ENCODE measurements around the gene APOBEC3A. TPM values are rescaled to one million over a fixed set of nuclear protein-coding genes. Genes with fewer than 3 reads are reported as not detected.

Gene APOBEC3A
- total and polyA plus RNA-seq, 2 donors (not counting 1 experiment from before 2014, with no cell fraction given) = 2.8 TPM; not detected in 1

DNA sequence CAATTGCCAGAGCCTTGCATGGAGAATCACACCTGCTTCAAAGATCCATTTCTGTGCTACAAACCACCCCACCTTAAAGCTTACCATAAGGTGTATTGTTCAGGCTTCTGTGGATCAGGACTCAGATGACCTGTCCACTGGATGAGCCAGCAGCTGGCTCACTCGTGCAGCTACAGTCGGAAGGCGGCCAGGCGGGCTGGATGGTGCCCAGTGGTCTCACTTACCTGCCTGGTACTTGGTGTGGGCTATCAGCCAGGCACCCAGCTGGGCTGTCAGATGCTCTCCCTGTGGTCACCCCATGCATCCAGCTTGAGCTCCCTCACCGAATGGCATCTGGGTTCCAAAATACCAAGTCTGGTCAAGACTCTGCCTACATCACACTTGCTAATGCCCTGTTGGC, 13.8 kb downstream of the APOBEC3A start:
- peaks cover 21% of the 10 kb centered on the region for H3K4me1 Mint-ChIP-seq
- POLR2A ChIA-PET = no interaction called here
- Histone ChIP-seq H3K27ac (ENCODE audit: low read length in 2 of 2) (no peak overlapping the region), H3K4me2 (replicated peaks; ENCODE audit: low read depth, low read length, poor library complexity, severe bottlenecking) (no peak overlapping the region), H3K4me3 (ENCODE audit: control extremely low read depth in 1 of 5, extremely low read depth in 1 of 5, insufficient read depth in 1 of 5, low read depth in 2 of 5, low read length in 4 of 5) (no peak overlapping the region), H3K36me3 (replicated peaks in 1 of 2; ENCODE audit: control extremely low read depth in 1 of 2, control insufficient read depth in 1 of 2, extremely low read depth in 1 of 2, insufficient read depth in 2 of 2, low read length in 1 of 2) (no peaks in the 10 kb centered on the region), H2AFZ (ENCODE audit: insufficient read depth, low read depth, low read length, poor library complexity, severe bottlenecking) (no peak overlapping the region), H3K27me3 (replicated peaks in 1 of 4; ENCODE audit: control extremely low read depth in 1 of 4, control insufficient read depth in 3 of 4, insufficient read depth in 4 of 4, low read length in 3 of 4) (peaks cover 0 to 23% (median 0%) of the 10 kb centered on the region in 4 experiments), H3K9ac (ENCODE audit: low read length) (no peak overlapping the region), H3K9me3 (ENCODE audit: control extremely low read depth in 1 of 3, control insufficient read depth in 2 of 3, insufficient read depth in 1 of 3, low read length in 2 of 3) (no peaks in the 10 kb centered on the region), H4K20me1 (ENCODE audit: control insufficient read depth, insufficient read depth, low read length, poor library complexity, severe bottlenecking) (no peaks in the 10 kb centered on the region), H3K79me2 (ENCODE audit: control insufficient read depth, insufficient read depth, low read length) (no peaks in the 10 kb centered on the region), H3K4me1 (ENCODE audit: control insufficient read depth in 2 of 2, insufficient read depth in 2 of 2, low read length in 2 of 2) (peaks cover 10 to 27% of the 10 kb centered on the region in 2 donors)
- no peaks in the 10 kb centered on the region for H3K9me3 Mint-ChIP-seq (ENCODE audit: insufficient read depth)
- CTCF ChIA-PET = interaction anchor here (1.4 to 11.1 kb wide), 2 partner anchors 11 to 34 kb away, joined by 4 to 133 read pairs; partner anchors contain the start of gene APOBEC3B
- H3K4me3 Mint-ChIP-seq = no peak overlapping the region
- H3K27ac Mint-ChIP-seq = no peak overlapping the region
- WGBS (ENCODE audit: insufficient coverage) = 95% methylated on average over 5 of the region's 5 CpGs
- H3K27me3 Mint-ChIP-seq = peaks cover 21% of the 10 kb centered on the region
- ATAC-seq (ENCODE audit: low read depth) (no peak), DNase-seq (no peak)
- intact Hi-C loops (cut with micrococcal nuclease) = no loop called here
- TF ChIP-seq CTCF (IDR thresholded peaks at IDR 0.05) (no peak), EZH2 (IDR thresholded peaks at IDR 0.05; ENCODE audit: borderline replicate concordance, insufficient read depth, low read depth, low read length, poor library complexity, severe bottlenecking) (no peak)

- peaks cover 10 to 26% of the 10 kb centered on the region in 2 donors for H3K4me1 ChIP-seq (ENCODE audit: control insufficient read depth in 2 of 2, insufficient read depth in 2 of 2, low read length in 2 of 2)
- no peak overlapping the region for H2AFZ ChIP-seq (ENCODE audit: insufficient read depth, low read depth, low read length, poor library complexity, severe bottlenecking)
- CTCF ChIA-PET = interaction anchor here (1.4 to 11.1 kb wide), 2 partner anchors 10 to 33 kb away, joined by 4 to 133 read pairs; partner anchors contain the start of gene APOBEC3B
- no peak overlapping the region for H3K4me2 ChIP-seq (replicated peaks; ENCODE audit: low read depth, low read length, poor library complexity, severe bottlenecking)
- intact Hi-C loops (cut with micrococcal nuclease) = no loop called here
- peaks cover 0 to 20% (median 0%) of the 10 kb centered on the region in 4 experiments for H3K27me3 ChIP-seq (replicated peaks in 1 of 4; ENCODE audit: control extremely low read depth in 1 of 4, control insufficient read depth in 3 of 4, insufficient read depth in 4 of 4, low read length in 3 of 4)
- POLR2A ChIA-PET = no interaction called here
- no peak overlapping the region for H3K4me3 Mint-ChIP-seq
- whole genome bisulfite sequencing (ENCODE audit: insufficient coverage) = 84% methylated on average over 2 of the region's 3 CpGs
- H3K27ac ChIP-seq (ENCODE audit: low read length in 2 of 2) = no peak overlapping the region
- no peaks in the 10 kb centered on the region for H3K79me2 ChIP-seq (ENCODE audit: control insufficient read depth, insufficient read depth, low read length)
- no peak overlapping the region for H3K27ac Mint-ChIP-seq
- no peaks in the 10 kb centered on the region for H4K20me1 ChIP-seq (ENCODE audit: control insufficient read depth, insufficient read depth, low read length, poor library complexity, severe bottlenecking)
- H3K4me1 Mint-ChIP-seq = peaks cover 18% of the 10 kb centered on the region
- DNase-seq (no peak), ATAC-seq (ENCODE audit: low read depth) (no peak)
- H3K9me3 ChIP-seq (ENCODE audit: control extremely low read depth in 1 of 3, control insufficient read depth in 2 of 3, insufficient read depth in 1 of 3, low read length in 2 of 3) = no peaks in the 10 kb centered on the region
- no peaks in the 10 kb centered on the region for H3K36me3 ChIP-seq (replicated peaks in 1 of 2; ENCODE audit: control extremely low read depth in 1 of 2, control insufficient read depth in 1 of 2, extremely low read depth in 1 of 2, insufficient read depth in 2 of 2, low read length in 1 of 2)
- no peak overlapping the region for H3K9ac ChIP-seq (ENCODE audit: low read length)
- H3K4me3 ChIP-seq (ENCODE audit: control extremely low read depth in 1 of 5, extremely low read depth in 1 of 5, insufficient read depth in 1 of 5, low read depth in 2 of 5, low read length in 4 of 5) = no peak overlapping the region
- no peaks in the 10 kb centered on the region for H3K9me3 Mint-ChIP-seq (ENCODE audit: insufficient read depth)
- H3K27me3 Mint-ChIP-seq = peaks cover 21% of the 10 kb centered on the region
- no peak for TF ChIP-seq CTCF (IDR thresholded peaks at IDR 0.05)
- no peak for TF ChIP-seq EZH2 (IDR thresholded peaks at IDR 0.05; ENCODE audit: borderline replicate concordance, insufficient read depth, low read depth, low read length, poor library complexity, severe bottlenecking)
Observed at GRCh38 chr22:38971791-38972190, 14.4 kb downstream of the APOBEC3A start.

Data from B cell (primary cell).